ENCODE results near the gene AHI1.

Gene AHI1

GRCh38 chr6:135546206-135546605, 48.7 kb upstream of the AHI1 start:
- POLR2A ChIA-PET: no interaction called here
- Histone ChIP-seq H3K27ac (ENCODE audit: extremely low read depth, low read depth, low read length) (no peak overlapping the region), H3K4me1 (ENCODE audit: control insufficient read depth, insufficient read depth, low read length) (no peaks in the 10 kb centered on the region), H3K36me3 (ENCODE audit: control insufficient read depth in 2 of 2, insufficient read depth in 1 of 2, low read length in 2 of 2) (no peaks in the 10 kb centered on the region), H3K9me3 (ENCODE audit: control insufficient read depth, insufficient read depth, low read depth, low read length) (no peaks in the 10 kb centered on the region), H3K4me3 (ENCODE audit: low read depth, low read length) (no peak overlapping the region)
- TF ChIP-seq ZNF184 (tag by site-specific recombination; IDR thresholded peaks at IDR 0.05) (no peak), ZNF19 (tag by site-specific recombination; IDR thresholded peaks at IDR 0.05; ENCODE audit: low read depth) (no peak), ZNF16 (tag by site-specific recombination; IDR thresholded peaks at IDR 0.05; ENCODE audit: low read depth) (no peak), ZNF433 (tag by site-specific recombination; IDR thresholded peaks at IDR 0.05; ENCODE audit: low read depth) (no peak), FEZF1 (tag by site-specific recombination; IDR thresholded peaks at IDR 0.05) (no peak), ZNF510 (tag by site-specific recombination; IDR thresholded peaks at IDR 0.05; ENCODE audit: insufficient replicate concordance) (no peak), ZNF621 (tag by site-specific recombination; IDR thresholded peaks at IDR 0.05) (no peak)
- CTCF ChIA-PET: interaction anchor here (1.0 to 1.8 kb wide), 2 partner anchors 11 to 85 kb away, joined by 3 to 5 read pairs; no protein-coding TSS in a partner anchor

GRCh38 chr6:135540207-135540840, 42.8 kb upstream of the AHI1 start:
- H3K4me3 ChIP-seq (ENCODE audit: low read depth, low read length): no peak overlapping the region
- H3K27ac ChIP-seq (ENCODE audit: extremely low read depth, low read depth, low read length): no peak overlapping the region
- POLR2A ChIA-PET: no interaction called here
- H3K36me3 ChIP-seq (ENCODE audit: control insufficient read depth in 2 of 2, insufficient read depth in 1 of 2, low read length in 2 of 2): no peaks in the 10 kb centered on the region
- CTCF ChIA-PET: interaction anchor here (0.5 to 9.9 kb wide), 5 partner anchors 136 to 1409 kb away, joined by 3 to 91 read pairs (median 3); no protein-coding TSS in a partner anchor
- H3K4me1 ChIP-seq (ENCODE audit: control insufficient read depth, insufficient read depth, low read length): no peaks in the 10 kb centered on the region
- TF ChIP-seq MYNN (tag by site-specific recombination; IDR thresholded peaks at IDR 0.05; ENCODE audit: borderline replicate concordance) (no peak), ZNF600 (tag by site-specific recombination; IDR thresholded peaks at IDR 0.05) (no peak), ZNF692 (tag by site-specific recombination; IDR thresholded peaks at IDR 0.05) (no peak), ZNF555 (tag by site-specific recombination; conservative IDR thresholded peaks at IDR 0.05) (no peak), ZBTB26 (tag by site-specific recombination; optimal IDR thresholded peaks at IDR 0.05) (no peak), ZFHX2 (tag by site-specific recombination; conservative IDR thresholded peaks at IDR 0.05) (no peak)
- H3K9me3 ChIP-seq (ENCODE audit: control insufficient read depth, insufficient read depth, low read depth, low read length): no peaks in the 10 kb centered on the region

- no peak overlapping the region for H3K4me3 ChIP-seq (ENCODE audit: low read depth, low read length)
- no peak overlapping the region for H3K27ac ChIP-seq (ENCODE audit: extremely low read depth, low read depth, low read length)
- ChIA-PET CTCF (interaction anchor here (0.6 to 9.9 kb wide), 5 partner anchors 11 to 689 kb away, joined by 3 to 91 read pairs (median 10); partner anchors contain the start of gene AHI1), POLR2A (no interaction called here)
- H3K36me3 ChIP-seq (ENCODE audit: control insufficient read depth in 2 of 2, insufficient read depth in 1 of 2, low read length in 2 of 2): no peaks in the 10 kb centered on the region
- H3K9me3 ChIP-seq (ENCODE audit: control insufficient read depth, insufficient read depth, low read depth, low read length): no peaks in the 10 kb centered on the region
- H3K4me1 ChIP-seq (ENCODE audit: control insufficient read depth, insufficient read depth, low read length): no peaks in the 10 kb centered on the region
- no peak for TF ChIP-seq SP3 (tag by site-specific recombination; IDR thresholded peaks at IDR 0.05)
- no peak for TF ChIP-seq KLF17 (tag by site-specific recombination; IDR thresholded peaks at IDR 0.05)
- no peak for TF ChIP-seq ZBTB10 (tag by site-specific recombination; IDR thresholded peaks at IDR 0.05)
- no peak for TF ChIP-seq ZBTB49 (tag by site-specific recombination; IDR thresholded peaks at IDR 0.05; ENCODE audit: low read depth)
- no peak for TF ChIP-seq PBX3 (CRISPR knock-in tag; IDR thresholded peaks at IDR 0.05)
- TF ChIP-seq GLIS2 (tag by site-specific recombination; IDR thresholded peaks at IDR 0.05): no peak
- TF ChIP-seq ZNF24 (tag by site-specific recombination; IDR thresholded peaks at IDR 0.05): no peak
- TF ChIP-seq ZNF544 (tag by site-specific recombination; IDR thresholded peaks at IDR 0.05): no peak
Measured at GRCh38 chr6:135537741-135538301, 40.3 kb upstream of the AHI1 start.

Data from HEK293 (cell line).